Psoas muscle (tissue), 8 donors: Measurements from ENCODE around the gene TARBP1. TPM values are rescaled to one million over a fixed set of nuclear protein-coding genes. Genes with fewer than 3 reads are reported as not detected.

Experiments
- ATAC-seq, 4 donors: fragments of 200-7000 bp; cut with Tn5 transposase; one replicate each; pipeline ENCODE4 v1.9.1; 2020; ENCODE audit warnings: moderate library complexity in 3 of 4, mild to moderate bottlenecking in 2 of 4
- DNase-seq, 2 donors: peaks; one replicate each; pipeline ENCODE4 v3.0.0-alpha.2; 2020
- H3K27ac ChIP-seq: fragments of 200-600 bp; one replicate; pipeline ENCODE4 v1.8.0; 2022
- H3K27me3 ChIP-seq, 3 donors: fragments of 200-600 bp in 1 of 3; one replicate each; pipeline versions ENCODE4 v1.6.1 to v1.8.0; 2013 to 2022; ENCODE audit warnings: low read length in 2 of 3, mild to moderate bottlenecking in 2 of 3, moderate library complexity in 1 of 3; ENCODE audit not compliant: insufficient read depth in 3 of 3
- H3K36me3 ChIP-seq, 2 donors: fragments of 200-600 bp in 1 of 2; one replicate each; pipeline versions ENCODE4 v1.6.1 to v1.8.0; 2013 to 2022; ENCODE audit warnings: low read depth in 1 of 2, mild to moderate bottlenecking in 1 of 2, moderate library complexity in 1 of 2; ENCODE audit not compliant: insufficient read depth in 1 of 2
- H3K4me1 ChIP-seq: fragments of 200-600 bp; one replicate; pipeline ENCODE4 v1.8.0; 2022
- H3K4me3 ChIP-seq: fragments of 200-600 bp; one replicate; pipeline ENCODE4 v1.8.0; 2022; ENCODE audit warnings: mild to moderate bottlenecking
- H3K9me3 ChIP-seq: fragments of 200-600 bp; one replicate; pipeline ENCODE4 v1.8.0; 2022
- CTCF ChIP-seq: fragments of 200-600 bp; IDR thresholded peaks from one replicate; pipeline ENCODE4 v1.8.0; 2022; ENCODE audit warnings: antibody characterized with exemption
- WGBS, 3 donors: extraction: QIAGEN DNeasy Blood & Tissue Kit; methylation state at CpG; one replicate each; pipeline versions ENCODE4 v1.1.6 to v1.1.7; 2013; 5-methylcytosine and 5-hydroxymethylcytosine counted together
- intact Hi-C, 2 donors: fragments of 100-400 bp; cut with DNase I; formaldehyde crosslinking; loops; one replicate each; pipeline versions ENCODE4 v1.11.0 to v1.14.2; 2022
- polyA plus RNA-seq, 3 donors: library from polyadenylated mRNA; stranded (reverse); fragments of 200-250 nt; gene quantifications; one replicate each; pipeline ENCODE4 v1.2.3, GENCODE V29; 2013
- total RNA-seq, 4 donors: library from RNA; stranded (reverse); fragmentation: NEBNext Ultra II Directional in 2 of 4; extraction: Animal tissue kit (Norgen Biotek cat#: 25700) in 2 of 4; gene quantifications; one replicate each; pipeline versions ENCODE4 v1.2.1 to v1.2.4, GENCODE V29; 2021 to 2023
- donor health status: healthy with polysubstance abuse.
- donor health status: DM: no; HTN: no; CAD: no; lungs with moderate emphysema.
- donor health status: Bipolar disorder and iron deficiency.
- donor health status: healthy.
- donor health status: DM: yes; HTN: yes; CAD: no.
- donor health status: DM: no; HTN: no; CAD: no.
- donor health status: DM: no; HTN: no; CAD: no.
- donor health status: DM: yes; HTN: yes; CAD: no.

TARBP1 gene
- total and polyA plus RNA-seq, 7 donors = 5.8 to 10.5 (median 8.5) TPM

GRCh38 chr1:234398849-234399381 lies 80.1 kb downstream of the TARBP1 start:
- peak overlapping the region; percentile 19 for H3K4me3 ChIP-seq
- ATAC-seq = peak; percentile 76 to 88 (median 84)
- no peak for DNase-seq
- no peak for TF ChIP-seq CTCF
- no peaks in the 10 kb centered on the region for H3K9me3 ChIP-seq
- peak overlapping the region; percentile 75 for H3K27ac ChIP-seq
- intact Hi-C loops = no loop called here
- H3K36me3 ChIP-seq = peaks cover 0 to 20% of the 10 kb centered on the region in 2 donors
- H3K4me1 ChIP-seq = peaks cover 15% of the 10 kb centered on the region
- H3K27me3 ChIP-seq = no peaks in the 10 kb centered on the region
- 47 to 63% (median 48%) methylated on average over 8 of the region's 8 CpGs for WGBS, 3 donors

- no peaks in the 10 kb centered on the region for H3K27me3 ChIP-seq
- peaks cover 15% of the 10 kb centered on the region for H3K4me1 ChIP-seq
- H3K27ac ChIP-seq = peak overlapping the region; percentile 75
- ATAC-seq (no peak), DNase-seq (no peak)
- H3K9me3 ChIP-seq = no peaks in the 10 kb centered on the region
- TF ChIP-seq CTCF = no peak
- H3K4me3 ChIP-seq = no peak overlapping the region
- 67 to 83% (median 67%) methylated on average over 3 of the region's 5 CpGs for WGBS, 3 donors
- peaks cover 0 to 30% of the 10 kb centered on the region in 2 donors for H3K36me3 ChIP-seq
- intact Hi-C loops = no loop called here
These were observed 81.2 kb downstream of the TARBP1 start for GRCh38 chr1:234397732-234398131.

- no peaks in the 10 kb centered on the region for H3K9me3 ChIP-seq
- H3K4me3 ChIP-seq = no peak overlapping the region
- peaks cover 0 to 39% of the 10 kb centered on the region in 2 donors for H3K36me3 ChIP-seq
- WGBS, 3 donors = 91% methylated on average over 6 of the region's 6 CpGs
- ATAC-seq (no peak), DNase-seq (no peak)
- H3K4me1 ChIP-seq = peaks cover 15% of the 10 kb centered on the region
- intact Hi-C loops = no loop called here
- no peaks in the 10 kb centered on the region for H3K27me3 ChIP-seq
- no peak overlapping the region for H3K27ac ChIP-seq
- no peak for TF ChIP-seq CTCF
These were observed 82.1 kb downstream of the TARBP1 start for GRCh38 chr1:234396871-234397270.

- TF ChIP-seq CTCF = no peak
- intact Hi-C loops = no loop called here
- no peak for DNase-seq
- Histone ChIP-seq H3K27me3 (no peaks in the 10 kb centered on the region), H3K36me3 (peaks cover under 1 to 46% of the 10 kb centered on the region in 2 donors), H3K4me3 (no peak overlapping the region), H3K27ac (no peak overlapping the region), H3K4me1 (peaks cover 15% of the 10 kb centered on the region), H3K9me3 (no peaks in the 10 kb centered on the region)
- 91 to 92% (median 92%) methylated on average over 8 of the region's 8 CpGs for whole genome bisulfite sequencing, 3 donors
- ATAC-seq = no peak
These were observed 82.9 kb downstream of the TARBP1 start for GRCh38 chr1:234396092-234396491.

GRCh38 chr1:234395297-234395696 lies 83.7 kb downstream of the TARBP1 start:
- intact Hi-C loops = no loop called here
- Histone ChIP-seq H3K36me3 (peaks cover 3 to 48% of the 10 kb centered on the region in 2 donors), H3K27ac (no peak overlapping the region), H3K9me3 (no peaks in the 10 kb centered on the region), H3K4me1 (peaks cover 15% of the 10 kb centered on the region), H3K27me3 (no peaks in the 10 kb centered on the region), H3K4me3 (no peak overlapping the region)
- no peak for TF ChIP-seq CTCF
- ATAC-seq = no peak
- 93 to 95% (median 93%) methylated on average over 5 of the region's 5 CpGs for WGBS, 3 donors
- no peak for DNase-seq
